Gastrocnemius medialis (tissue), 4 donors: ENCODE measurements around the gene KIF12. TPM values are rescaled to one million over a fixed set of nuclear protein-coding genes. Genes with fewer than 3 reads are reported as not detected.

Experiments
- ATAC-seq, 2 donors: fragments of 150-250 bp; one replicate each; pipeline ENCODE4 v1.9.1; 2016
- DNase-seq, 2 donors: peaks; one replicate each; pipeline ENCODE4 v3.0.0-alpha.2; 2019
- H3K27ac ChIP-seq, 4 donors: fragments of 200-600 bp; sonication (generic); 1 replicate in 1 of 4; 2 replicates in 3 of 4; pipeline ENCODE4 v1.5.1; 2016 to 2018; ENCODE audit warnings: mild to moderate bottlenecking in 2 of 4, moderate library complexity in 1 of 4
- H3K27me3 ChIP-seq, 3 donors: fragments of 200-600 bp; sonication (generic) in 2 of 3; 1 replicate in 1 of 3; 2 replicates in 2 of 3; pipeline versions ENCODE4 v1.5.1 to v1.6.0; 2016 to 2019; ENCODE audit warnings: mild to moderate bottlenecking in 1 of 3, moderate library complexity in 1 of 3
- H3K36me3 ChIP-seq, 2 donors: fragments of 200-600 bp; sonication (generic) in 1 of 2; one replicate each; pipeline ENCODE4 v1.5.1; 2017 to 2018
- H3K4me1 ChIP-seq, 2 donors: fragments of 200-600 bp; sonication (generic) in 1 of 2; one replicate each; pipeline ENCODE4 v1.5.1; 2016 to 2017; ENCODE audit warnings: mild to moderate bottlenecking in 2 of 2
- H3K4me3 ChIP-seq, 4 donors: fragments of 200-600 bp; sonication (generic) in 3 of 4; 1 replicate in 1 of 4; 2 replicates in 3 of 4; pipeline ENCODE4 v1.5.1; 2016 to 2019; ENCODE audit warnings: mild to moderate bottlenecking in 2 of 4
- H3K9me3 ChIP-seq, 3 donors: fragments of 200-600 bp; sonication (generic) in 2 of 3; 1 replicate in 1 of 3; 2 replicates in 2 of 3; pipeline ENCODE4 v1.5.1; 2016 to 2019
- CTCF ChIP-seq, 5 experiments: fragments of 450-650 bp in 3 of 5; fragments of 200-600 bp in 2 of 5; sonication (generic) in 2 of 5; IDR thresholded peaks in 4 of 5; conservative IDR thresholded peaks in 1 of 5; 1 replicate in 4 of 5; 2 replicates in 1 of 5; pipeline ENCODE4 v1.5.1; 2016 to 2019; ENCODE audit warnings: antibody characterized with exemption in 5 of 5, mild to moderate bottlenecking in 3 of 5, moderate library complexity in 3 of 5
- POLR2A ChIP-seq, 2 donors: fragments of 450-650 bp; IDR thresholded peaks; one replicate each; pipeline ENCODE4 v1.6.1; 2017; ENCODE audit warnings: antibody characterized with exemption in 2 of 2, mild to moderate bottlenecking in 2 of 2, moderate library complexity in 2 of 2
- in situ Hi-C, 4 donors: fragments of 200-750 bp; cut with MboI; loops; one replicate each; pipeline versions ENCODE4 v1.15.0 to v1.8.0; 2017; ENCODE audit warnings: low sequenced_read_pairs in 4 of 4
- intact Hi-C: fragments of 100-400 bp; cut with DNase I; formaldehyde crosslinking; loops from one replicate; pipeline ENCODE4 v1.15.1; 2023; ENCODE audit warnings: low total_unique reads
- total RNA-seq, 4 donors: library from RNA; depleted of rRNA; stranded (reverse); fragments of >200 nt; gene quantifications; one replicate each; pipeline versions ENCODE4 v1.1.0 to v1.2.3, GENCODE V29; 2016

The KIF12 gene
- total RNA-seq, 4 donors from 2014 or later: not detected

- DNase-seq (no peak), ATAC-seq (no peak)
- in situ Hi-C loops: no loop called here
- Histone ChIP-seq H3K4me1 (no peaks in the 10 kb centered on the region), H3K4me3 (no peak overlapping the region), H3K27ac (no peak overlapping the region), H3K9me3 (no peaks in the 10 kb centered on the region), H3K36me3 (no peaks in the 10 kb centered on the region), H3K27me3 (no peaks in the 10 kb centered on the region)
- TF ChIP-seq POLR2A (IDR thresholded peaks at IDR 0.05): no peak
- TF ChIP-seq CTCF (IDR thresholded peaks at IDR 0.05 in 4 of 5, conservative IDR thresholded peaks at IDR 0.05 in 1 of 5): no peak
- intact Hi-C loops: no loop called here
Measured at GRCh38 chr9:114050646-114051045, 48.4 kb downstream of the KIF12 start.

- H3K36me3 ChIP-seq: no peaks in the 10 kb centered on the region
- no peaks in the 10 kb centered on the region for H3K27me3 ChIP-seq
- DNase-seq (no peak), ATAC-seq (no peak)
- H3K27ac ChIP-seq: no peak overlapping the region
- H3K4me3 ChIP-seq: no peak overlapping the region
- TF ChIP-seq POLR2A (IDR thresholded peaks at IDR 0.05) (no peak), CTCF (IDR thresholded peaks at IDR 0.05 in 4 of 5, conservative IDR thresholded peaks at IDR 0.05 in 1 of 5) (no peak)
- no peaks in the 10 kb centered on the region for H3K9me3 ChIP-seq
- intact Hi-C loops (no loop called here), in situ Hi-C loops (no loop called here)
- H3K4me1 ChIP-seq: no peaks in the 10 kb centered on the region
Measured at GRCh38 chr9:114050226-114050568, 48.9 kb downstream of the KIF12 start.

- no peaks in the 10 kb centered on the region for H3K27me3 ChIP-seq
- no peaks in the 10 kb centered on the region for H3K9me3 ChIP-seq
- in situ Hi-C loops (loop anchor here in 2 of 4 donors (25.0 kb wide), 2 partner anchors 237 to 362 kb away; no protein-coding TSS in a partner anchor), intact Hi-C loops (no loop called here)
- H3K4me3 ChIP-seq: no peak overlapping the region
- H3K27ac ChIP-seq: no peak overlapping the region
- DNase-seq (no peak), ATAC-seq (no peak)
- TF ChIP-seq CTCF (IDR thresholded peaks at IDR 0.05 in 4 of 5, conservative IDR thresholded peaks at IDR 0.05 in 1 of 5) (no peak), POLR2A (IDR thresholded peaks at IDR 0.05) (no peak)
- H3K36me3 ChIP-seq: no peaks in the 10 kb centered on the region
- H3K4me1 ChIP-seq: no peaks in the 10 kb centered on the region
Measured at GRCh38 chr9:114049441-114050225, 49.5 kb downstream of the KIF12 start.

GRCh38 chr9:114048533-114049415 is 50.3 kb downstream of the KIF12 start:
- Histone ChIP-seq H3K4me1 (no peaks in the 10 kb centered on the region), H3K36me3 (no peaks in the 10 kb centered on the region), H3K4me3 (no peak overlapping the region), H3K9me3 (no peaks in the 10 kb centered on the region), H3K27ac (no peak overlapping the region), H3K27me3 (no peaks in the 10 kb centered on the region)
- intact Hi-C loops: no loop called here
- DNase-seq (no peak), ATAC-seq (no peak)
- in situ Hi-C loops: loop anchor here in 2 of 4 donors (25.0 kb wide), 2 partner anchors 236 to 361 kb away; no protein-coding TSS in a partner anchor
- TF ChIP-seq POLR2A (IDR thresholded peaks at IDR 0.05) (no peak), CTCF (IDR thresholded peaks at IDR 0.05 in 4 of 5, conservative IDR thresholded peaks at IDR 0.05 in 1 of 5) (no peak)
